ENCODE measurements around the gene PRKCE.
"Not testable (repeated sequence)": the region's sequence is repeated elsewhere in the genome, so short reads cannot be mapped to it uniquely, and the experiment has no call there.

PRKCE gene

GRCh38 chr2:45871541-45871940 lies 220.1 kb downstream of the PRKCE start:
- no peak for DNase-seq

- DNase-seq, result no peak
These were observed 220.7 kb downstream of the PRKCE start for GRCh38 chr2:45872211-45872610.

DNA sequence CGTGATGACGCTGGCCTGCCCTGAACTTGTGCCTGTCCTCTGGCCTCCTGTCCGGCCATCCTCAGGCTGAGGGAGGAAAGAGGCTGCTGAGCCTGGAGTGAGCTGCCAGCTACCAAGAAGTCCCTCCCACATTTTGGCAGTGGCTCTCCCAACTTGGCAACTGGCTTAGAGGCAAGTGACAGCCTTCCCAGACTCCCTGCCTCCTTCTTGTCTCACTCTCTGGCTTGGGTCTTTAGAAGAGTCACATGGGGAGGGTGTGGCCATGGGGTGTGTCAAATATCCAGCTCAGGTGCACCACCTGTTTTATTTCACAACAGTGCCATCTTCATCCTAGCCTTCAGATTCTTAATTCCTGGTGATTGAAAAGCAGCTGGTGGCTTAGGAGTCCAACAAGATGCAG lies 222.9 kb downstream of the PRKCE start:
- peak; percentile 24 to 44 for DNase-seq

DNA sequence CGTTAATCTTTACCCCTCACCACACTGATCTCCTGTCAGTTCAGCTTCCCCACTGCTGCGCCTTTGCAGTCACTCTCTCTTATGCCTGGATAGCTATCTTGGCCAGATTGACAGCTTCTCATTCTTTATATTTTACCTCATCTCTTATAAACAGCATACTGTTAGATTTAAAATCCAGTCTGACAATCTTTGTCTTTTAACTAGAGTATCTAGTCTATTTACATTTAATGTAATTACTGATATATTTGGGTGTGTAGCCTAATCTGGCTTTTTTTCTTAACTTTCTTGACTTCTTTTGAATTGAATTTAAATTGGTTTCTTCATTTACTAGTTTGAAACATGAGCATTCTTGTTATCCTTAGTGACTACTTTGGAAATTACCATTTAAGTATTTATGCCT lies 225.1 kb downstream of the PRKCE start:
- no peak for DNase-seq

DNA sequence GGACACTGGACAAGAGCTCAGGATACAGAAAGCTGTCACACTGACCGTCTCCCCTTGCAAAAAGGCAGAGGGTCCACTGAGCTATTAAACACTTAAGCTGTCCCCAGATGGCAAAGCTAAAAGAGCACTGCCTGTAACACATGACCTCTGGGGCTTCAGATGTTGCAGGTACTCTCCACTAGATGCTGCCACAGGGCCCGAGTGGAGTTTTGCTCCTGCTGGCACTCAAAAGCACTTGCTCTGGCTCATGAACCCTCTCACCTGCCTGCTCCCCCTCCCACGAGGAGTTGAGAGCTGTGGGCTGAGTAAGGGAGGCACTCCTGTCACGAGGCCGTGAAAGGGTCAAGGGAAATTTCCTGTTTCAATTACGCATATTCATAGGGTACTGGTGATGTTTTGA lies 227.9 kb downstream of the PRKCE start:
- DNase-seq, result no peak

DNA sequence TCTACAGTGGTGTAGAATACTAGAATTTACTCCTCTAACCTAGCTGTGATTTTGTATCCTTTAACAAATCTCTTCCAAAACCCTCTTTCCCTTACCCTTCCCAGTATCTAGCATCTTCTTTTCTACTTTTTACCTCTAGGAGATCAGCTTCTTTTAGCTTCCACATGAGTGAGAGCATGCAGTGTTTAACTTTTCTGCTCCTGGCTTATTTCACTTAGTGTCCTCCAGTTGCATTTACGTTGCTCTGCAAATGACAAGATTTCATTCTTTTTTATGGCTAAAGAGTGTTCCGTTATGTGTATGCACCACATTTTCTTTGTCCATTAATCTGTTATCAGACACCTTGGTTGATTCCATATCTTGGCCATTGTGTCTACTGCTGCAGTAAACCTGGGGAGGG lies 228.5 kb downstream of the PRKCE start:
- DNase-seq, result no peak

GRCh38 chr2:45881970-45882581 lies 230.6 kb downstream of the PRKCE start:
- DNase-seq, result no peak

- peak in 1 of 2 experiments; percentile 33 for DNase-seq
These were observed 231.5 kb downstream of the PRKCE start for GRCh38 chr2:45882707-45883602.

GRCh38 chr2:45883603-45884000 lies 232.1 kb downstream of the PRKCE start:
- no peak for DNase-seq

DNA sequence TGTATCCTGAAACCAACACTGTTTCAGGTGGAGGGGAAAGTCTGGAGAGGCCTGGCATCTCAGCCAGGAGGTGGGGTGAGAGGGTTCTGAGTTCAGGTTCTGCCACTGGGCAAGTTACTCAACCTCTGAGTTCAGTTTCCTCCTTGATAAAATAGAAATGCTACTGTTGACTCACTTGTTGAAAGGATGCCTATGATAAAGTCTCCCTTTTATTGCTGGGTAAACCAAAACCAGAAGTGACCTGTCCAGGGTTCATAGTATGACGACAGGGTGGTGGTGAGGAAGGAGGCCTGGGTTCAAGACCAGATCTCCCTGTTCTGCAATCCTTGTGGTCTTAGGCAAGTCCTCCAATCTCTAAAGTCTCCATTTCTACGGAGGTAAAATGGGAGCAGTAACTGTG lies 232.7 kb downstream of the PRKCE start:
- DNase-seq, result no peak

DNA sequence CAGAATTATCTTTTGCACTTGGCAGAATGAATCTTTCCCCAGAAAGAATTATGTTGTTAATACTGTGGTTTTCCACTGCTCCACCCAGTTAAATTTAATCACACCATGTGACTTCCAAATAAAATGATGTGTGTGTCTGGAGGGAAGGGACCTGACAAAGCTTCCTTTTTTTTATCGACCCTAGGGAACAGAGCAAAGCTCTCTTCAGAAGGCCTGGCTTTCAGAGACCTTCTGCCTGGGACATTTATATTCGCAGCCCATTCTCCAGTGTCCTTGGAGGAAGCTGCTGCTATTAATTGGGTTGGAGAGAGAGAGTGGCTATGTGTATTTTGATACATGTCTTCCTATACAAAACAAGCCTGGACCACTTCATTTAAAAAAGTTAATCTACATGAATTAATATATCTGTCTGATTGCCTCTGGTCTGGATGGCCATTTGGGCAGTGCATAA lies 233.7 kb downstream of the PRKCE start:
- no peak for DNase-seq

- DNase-seq, result no peak
These were observed 234.7 kb downstream of the PRKCE start for GRCh38 chr2:45886171-45886663.

DNA sequence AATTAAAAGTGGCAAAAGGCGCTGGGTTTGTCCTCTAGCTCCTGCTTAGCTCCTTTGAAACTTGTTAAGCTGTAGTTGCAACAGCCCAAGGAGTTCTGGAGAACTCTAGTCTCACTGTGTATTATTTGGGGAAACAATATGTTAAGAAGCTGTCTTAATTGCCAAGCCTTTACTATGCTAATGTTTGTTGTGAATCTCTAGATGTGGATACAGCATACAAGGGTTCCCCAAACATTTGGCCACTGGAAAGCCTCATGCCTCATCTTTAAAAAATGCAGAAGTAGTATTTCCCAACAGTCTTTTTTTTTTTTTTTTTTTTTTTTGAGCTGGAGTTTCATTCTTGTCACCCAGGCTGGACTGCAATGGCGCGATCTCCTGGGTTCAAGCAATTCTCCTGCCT lies 236.7 kb downstream of the PRKCE start:
- DNase-seq, result no peak

- no peak for DNase-seq
These were observed 237.2 kb downstream of the PRKCE start for GRCh38 chr2:45888641-45889040.

- DNase-seq, result no peak
These were observed 237.6 kb downstream of the PRKCE start for GRCh38 chr2:45889053-45889452.

- no peak for DNase-seq
These were observed 238.3 kb downstream of the PRKCE start for GRCh38 chr2:45889620-45890370.

DNA sequence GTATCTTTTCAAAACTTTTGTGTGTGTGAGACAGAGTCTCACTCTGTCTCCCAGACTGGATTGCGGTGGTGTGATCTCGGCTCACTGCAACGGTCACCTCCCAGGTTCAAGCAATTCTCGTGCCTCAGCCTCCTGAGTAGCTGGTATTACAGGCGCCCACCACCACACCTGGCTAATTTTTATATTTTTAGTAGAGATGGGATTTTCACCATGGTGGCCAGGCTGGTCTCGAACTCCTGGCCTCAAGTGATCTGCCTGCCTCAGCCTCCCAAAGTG lies 238.8 kb downstream of the PRKCE start:
- not testable (repeated sequence) for DNase-seq

DNA sequence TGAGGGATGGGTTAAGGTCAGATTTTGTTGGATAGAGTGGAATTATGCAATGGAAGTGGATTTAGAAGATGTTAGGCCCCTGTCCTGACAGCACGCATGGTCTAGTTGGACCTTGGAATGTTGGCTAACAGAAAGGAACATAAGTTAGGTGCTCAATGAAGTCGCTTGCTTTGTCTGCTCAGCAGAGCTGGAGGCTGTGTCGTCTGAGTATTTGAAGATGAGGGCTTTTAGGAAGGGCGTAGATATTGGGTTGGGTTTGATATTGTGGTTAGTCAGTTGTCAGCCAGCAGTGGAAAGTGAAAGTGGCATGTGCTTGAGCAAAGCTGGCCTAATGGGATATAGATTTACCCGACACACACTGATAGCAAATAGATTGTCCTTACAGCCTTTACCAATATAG lies 239.3 kb downstream of the PRKCE start:
- no peak for DNase-seq

- peak in 1 of 2 experiments; percentile 46 for DNase-seq
These were observed 240.4 kb downstream of the PRKCE start for GRCh38 chr2:45891719-45892424.

DNA sequence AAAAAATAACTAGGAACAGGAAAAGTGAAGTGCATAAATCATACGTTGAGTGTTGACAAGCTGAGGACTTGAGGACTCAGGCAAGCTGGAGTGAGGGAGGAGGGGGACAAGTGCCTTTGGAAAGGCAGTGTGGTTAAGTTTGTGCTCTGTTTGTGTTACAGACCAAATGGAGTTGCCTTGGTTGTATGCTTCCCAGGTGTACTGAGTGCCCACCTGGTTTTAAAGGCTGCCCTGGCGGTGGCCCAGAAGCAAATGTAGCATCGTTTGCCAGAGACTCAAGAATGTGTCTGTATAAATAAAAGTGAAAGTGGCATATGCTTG lies 240.9 kb downstream of the PRKCE start:
- DNase-seq, result no peak

- no peak for DNase-seq
These were observed 241.3 kb downstream of the PRKCE start for GRCh38 chr2:45892757-45893156.

- no peak for DNase-seq
These were observed 242.7 kb downstream of the PRKCE start for GRCh38 chr2:45894211-45894610.

GRCh38 chr2:45895241-45895861 lies 243.9 kb downstream of the PRKCE start:
- no peak for DNase-seq
